ENCODE measurements around the gene PPFIBP2.

- TF ChIP-seq CTCF (IDR thresholded peaks at IDR 0.05) = no peak
- TF ChIP-seq, protein P1, sequence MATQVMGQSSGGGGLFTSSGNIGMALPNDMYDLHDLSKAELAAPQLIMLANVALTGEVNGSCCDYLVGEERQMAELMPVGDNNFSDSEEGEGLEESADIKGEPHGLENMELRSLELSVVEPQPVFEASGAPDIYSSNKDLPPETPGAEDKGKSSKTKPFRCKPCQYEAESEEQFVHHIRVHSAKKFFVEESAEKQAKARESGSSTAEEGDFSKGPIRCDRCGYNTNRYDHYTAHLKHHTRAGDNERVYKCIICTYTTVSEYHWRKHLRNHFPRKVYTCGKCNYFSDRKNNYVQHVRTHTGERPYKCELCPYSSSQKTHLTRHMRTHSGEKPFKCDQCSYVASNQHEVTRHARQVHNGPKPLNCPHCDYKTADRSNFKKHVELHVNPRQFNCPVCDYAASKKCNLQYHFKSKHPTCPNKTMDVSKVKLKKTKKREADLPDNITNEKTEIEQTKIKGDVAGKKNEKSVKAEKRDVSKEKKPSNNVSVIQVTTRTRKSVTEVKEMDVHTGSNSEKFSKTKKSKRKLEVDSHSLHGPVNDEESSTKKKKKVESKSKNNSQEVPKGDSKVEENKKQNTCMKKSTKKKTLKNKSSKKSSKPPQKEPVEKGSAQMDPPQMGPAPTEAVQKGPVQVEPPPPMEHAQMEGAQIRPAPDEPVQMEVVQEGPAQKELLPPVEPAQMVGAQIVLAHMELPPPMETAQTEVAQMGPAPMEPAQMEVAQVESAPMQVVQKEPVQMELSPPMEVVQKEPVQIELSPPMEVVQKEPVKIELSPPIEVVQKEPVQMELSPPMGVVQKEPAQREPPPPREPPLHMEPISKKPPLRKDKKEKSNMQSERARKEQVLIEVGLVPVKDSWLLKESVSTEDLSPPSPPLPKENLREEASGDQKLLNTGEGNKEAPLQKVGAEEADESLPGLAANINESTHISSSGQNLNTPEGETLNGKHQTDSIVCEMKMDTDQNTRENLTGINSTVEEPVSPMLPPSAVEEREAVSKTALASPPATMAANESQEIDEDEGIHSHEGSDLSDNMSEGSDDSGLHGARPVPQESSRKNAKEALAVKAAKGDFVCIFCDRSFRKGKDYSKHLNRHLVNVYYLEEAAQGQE (IDR thresholded peaks at IDR 0.05; ENCODE audit: insufficient read depth in 1 of 2, low read depth in 2 of 2, low read length in 1 of 2) = no peak
- TF ChIP-seq POLR2AphosphoS5 (IDR thresholded peaks at IDR 0.05; ENCODE audit: low read depth, low read length) = no peak
- TF ChIP-seq TCF7L2 (IDR thresholded peaks at IDR 0.05; ENCODE audit: low read depth, low read length) = no peak
Measured at GRCh38 chr11:7619322-7619721, 105.5 kb downstream of the PPFIBP2 start.
